ENCODE results near the gene ATXN1. TPM values are rescaled to one million over a fixed set of nuclear protein-coding genes. Genes with fewer than 3 reads are reported as not detected.

The ATXN1 gene
- total RNA-seq, 2 donors from 2014 or later = 121 to 135 TPM

GRCh38 chr6:16698997-16699868 is 62.0 kb downstream of the ATXN1 start:
- H3K4me1 Mint-ChIP-seq = peaks cover 49% of the 10 kb centered on the region
- DNase-seq = no peak
- ATAC-seq = peak; percentile 47

GRCh38 chr6:16698162-16698533 is 63.1 kb downstream of the ATXN1 start:
- H3K4me3 Mint-ChIP-seq = peak overlapping the region; percentile 70
- H3K36me3 Mint-ChIP-seq (ENCODE audit: low read depth) = no peaks in the 10 kb centered on the region
- no peak for ATAC-seq
- H3K27ac Mint-ChIP-seq = peak overlapping the region; percentile 98
- no peaks in the 10 kb centered on the region for H3K9me3 ChIP-seq (ENCODE audit: control insufficient read depth, low read length, poor library complexity, severe bottlenecking)
- peaks cover 46% of the 10 kb centered on the region for H3K4me1 Mint-ChIP-seq
- no peak for DNase-seq
- H3K27me3 Mint-ChIP-seq = no peaks in the 10 kb centered on the region

More at GRCh38 chr6:16698997-16699868, 62.0 kb downstream of the ATXN1 start:
- no peaks in the 10 kb centered on the region for H3K36me3 Mint-ChIP-seq (ENCODE audit: low read depth)
- H3K9me3 ChIP-seq (ENCODE audit: control insufficient read depth, low read length, poor library complexity, severe bottlenecking) = no peaks in the 10 kb centered on the region
- H3K27me3 Mint-ChIP-seq = no peaks in the 10 kb centered on the region
- peak overlapping the region; percentile 92 for H3K4me3 Mint-ChIP-seq
- peak overlapping the region; percentile 98 for H3K27ac Mint-ChIP-seq

- Mint-ChIP-seq H3K27me3 (no peaks in the 10 kb centered on the region), H3K27ac (peak overlapping the region; percentile 98), H3K4me3 (peak overlapping the region; percentile 70), H3K4me1 (peaks cover 47% of the 10 kb centered on the region), H3K36me3 (ENCODE audit: low read depth) (no peaks in the 10 kb centered on the region)
- ATAC-seq = peak; percentile 5
- H3K9me3 ChIP-seq (ENCODE audit: control insufficient read depth, low read length, poor library complexity, severe bottlenecking) = no peaks in the 10 kb centered on the region
- DNase-seq = no peak
Measured at GRCh38 chr6:16697437-16698161, 63.7 kb downstream of the ATXN1 start.

- no peaks in the 10 kb centered on the region for H3K9me3 ChIP-seq (ENCODE audit: control insufficient read depth, low read length, poor library complexity, severe bottlenecking)
- no peak overlapping the region for H3K4me3 Mint-ChIP-seq
- H3K27ac Mint-ChIP-seq = no peak overlapping the region
- peaks cover 51% of the 10 kb centered on the region for H3K4me1 Mint-ChIP-seq
- no peaks in the 10 kb centered on the region for H3K36me3 Mint-ChIP-seq (ENCODE audit: low read depth)
- H3K27me3 Mint-ChIP-seq = no peaks in the 10 kb centered on the region
- no peak for ATAC-seq
- no peak for DNase-seq
Measured at GRCh38 chr6:16696496-16696895, 64.8 kb downstream of the ATXN1 start.

GRCh38 chr6:16694781-16695578 is 66.3 kb downstream of the ATXN1 start:
- no peak overlapping the region for H3K4me3 Mint-ChIP-seq
- ATAC-seq = no peak
- H3K27me3 Mint-ChIP-seq = no peaks in the 10 kb centered on the region
- H3K36me3 Mint-ChIP-seq (ENCODE audit: low read depth) = no peaks in the 10 kb centered on the region
- no peak for DNase-seq
- peaks cover 51% of the 10 kb centered on the region for H3K4me1 Mint-ChIP-seq
- H3K9me3 ChIP-seq (ENCODE audit: control insufficient read depth, low read length, poor library complexity, severe bottlenecking) = no peaks in the 10 kb centered on the region
- H3K27ac Mint-ChIP-seq = peak overlapping the region; percentile 14

- Mint-ChIP-seq H3K4me1 (peaks cover 48% of the 10 kb centered on the region), H3K27ac (peak overlapping the region; percentile 94), H3K27me3 (no peaks in the 10 kb centered on the region), H3K36me3 (ENCODE audit: low read depth) (no peaks in the 10 kb centered on the region), H3K4me3 (peak overlapping the region; percentile 84)
- ATAC-seq = peak; percentile 85
- H3K9me3 ChIP-seq (ENCODE audit: control insufficient read depth, low read length, poor library complexity, severe bottlenecking) = no peaks in the 10 kb centered on the region
- no peak for DNase-seq
Measured at GRCh38 chr6:16691324-16691723, 69.9 kb downstream of the ATXN1 start.

GRCh38 chr6:16690608-16691142 is 70.6 kb downstream of the ATXN1 start:
- H3K4me1 Mint-ChIP-seq = peaks cover 45% of the 10 kb centered on the region
- peak overlapping the region; percentile 74 for H3K4me3 Mint-ChIP-seq
- DNase-seq = no peak
- peak overlapping the region; percentile 94 for H3K27ac Mint-ChIP-seq
- no peaks in the 10 kb centered on the region for H3K27me3 Mint-ChIP-seq
- no peaks in the 10 kb centered on the region for H3K36me3 Mint-ChIP-seq (ENCODE audit: low read depth)
- no peak for ATAC-seq
- no peaks in the 10 kb centered on the region for H3K9me3 ChIP-seq (ENCODE audit: control insufficient read depth, low read length, poor library complexity, severe bottlenecking)

GRCh38 chr6:16689788-16690607 is 71.3 kb downstream of the ATXN1 start:
- Mint-ChIP-seq H3K4me3 (peak overlapping the region; percentile 74), H3K36me3 (ENCODE audit: low read depth) (no peaks in the 10 kb centered on the region), H3K27ac (peak overlapping the region; percentile 94), H3K27me3 (no peaks in the 10 kb centered on the region), H3K4me1 (peaks cover 43% of the 10 kb centered on the region)
- H3K9me3 ChIP-seq (ENCODE audit: control insufficient read depth, low read length, poor library complexity, severe bottlenecking) = no peaks in the 10 kb centered on the region
- ATAC-seq (no peak), DNase-seq (no peak)

- Mint-ChIP-seq H3K27me3 (no peaks in the 10 kb centered on the region), H3K4me3 (no peak overlapping the region), H3K4me1 (peaks cover 41% of the 10 kb centered on the region), H3K36me3 (ENCODE audit: low read depth) (no peaks in the 10 kb centered on the region), H3K27ac (peak overlapping the region; percentile 94)
- no peak for ATAC-seq
- no peak for DNase-seq
- H3K9me3 ChIP-seq (ENCODE audit: control insufficient read depth, low read length, poor library complexity, severe bottlenecking) = no peaks in the 10 kb centered on the region
Measured at GRCh38 chr6:16688984-16689636, 72.2 kb downstream of the ATXN1 start.

- Mint-ChIP-seq H3K4me1 (peaks cover 44% of the 10 kb centered on the region), H3K36me3 (ENCODE audit: low read depth) (no peaks in the 10 kb centered on the region), H3K27ac (peak overlapping the region; percentile 94), H3K4me3 (no peak overlapping the region), H3K27me3 (no peaks in the 10 kb centered on the region)
- no peaks in the 10 kb centered on the region for H3K9me3 ChIP-seq (ENCODE audit: control insufficient read depth, low read length, poor library complexity, severe bottlenecking)
- DNase-seq (no peak), ATAC-seq (no peak)
Measured at GRCh38 chr6:16688436-16688835, 72.8 kb downstream of the ATXN1 start.

GRCh38 chr6:16687045-16687444 is 74.2 kb downstream of the ATXN1 start:
- Mint-ChIP-seq H3K27me3 (no peaks in the 10 kb centered on the region), H3K27ac (peak overlapping the region; percentile 94), H3K4me1 (peaks cover 44% of the 10 kb centered on the region), H3K36me3 (ENCODE audit: low read depth) (no peaks in the 10 kb centered on the region), H3K4me3 (peak overlapping the region; percentile 72)
- H3K9me3 ChIP-seq (ENCODE audit: control insufficient read depth, low read length, poor library complexity, severe bottlenecking) = no peaks in the 10 kb centered on the region
- no peak for ATAC-seq
- no peak for DNase-seq
